Choroid plexus epithelial cell (primary cell): Measurements from ENCODE around the gene TBRG4.

Source experiments
- DNase-seq: peaks from one replicate; pipeline ENCODE4 v3.0.0-alpha.2; 2010; ENCODE audit warnings: low read depth
- H3K4me3 ChIP-seq: 2 replicates; pipeline ENCODE4 v1.5.1; 2011; ENCODE audit warnings: low read depth, mild to moderate bottlenecking, control low read depth, low read length, moderate library complexity
- CTCF ChIP-seq: conservative IDR thresholded peaks from 2 replicates; pipeline ENCODE4 v1.5.1; 2011; ENCODE audit warnings: low read depth, mild to moderate bottlenecking, control low read depth, inconsistent platforms, low read length, moderate library complexity

Gene TBRG4

GRCh38 chr7:45133352-45133751 lies 21.9 kb upstream of the TBRG4 start:
- no peak overlapping the region for H3K4me3 ChIP-seq
- TF ChIP-seq CTCF = no peak
- DNase-seq = no peak

GRCh38 chr7:45132708-45133320 lies 21.3 kb upstream of the TBRG4 start:
- H3K4me3 ChIP-seq = no peak overlapping the region
- no peak for DNase-seq
- TF ChIP-seq CTCF = no peak

- no peak for DNase-seq
- TF ChIP-seq CTCF = no peak
- H3K4me3 ChIP-seq = no peak overlapping the region
Measured at GRCh38 chr7:45131891-45132290, 20.4 kb upstream of the TBRG4 start.

GRCh38 chr7:45130910-45131309 lies 19.4 kb upstream of the TBRG4 start:
- no peak overlapping the region for H3K4me3 ChIP-seq
- TF ChIP-seq CTCF = no peak
- DNase-seq = no peak

- TF ChIP-seq CTCF = no peak
- no peak overlapping the region for H3K4me3 ChIP-seq
- no peak for DNase-seq
Measured at GRCh38 chr7:45129906-45130305, 18.4 kb upstream of the TBRG4 start.

GRCh38 chr7:45129181-45129800 lies 17.8 kb upstream of the TBRG4 start:
- TF ChIP-seq CTCF = no peak
- DNase-seq = peak; percentile 34
- no peak overlapping the region for H3K4me3 ChIP-seq

GRCh38 chr7:45126920-45127319 lies 15.4 kb upstream of the TBRG4 start:
- DNase-seq = no peak
- H3K4me3 ChIP-seq = no peak overlapping the region
- no peak for TF ChIP-seq CTCF
